NCI-H146 (cell line): ENCODE data around the gene ZCCHC4.

Experiments used
- DNase-seq: peaks from one replicate; lab custom pipeline; 2025; lab: John Stamatoyannopoulos, UW

The ZCCHC4 gene

DNA sequence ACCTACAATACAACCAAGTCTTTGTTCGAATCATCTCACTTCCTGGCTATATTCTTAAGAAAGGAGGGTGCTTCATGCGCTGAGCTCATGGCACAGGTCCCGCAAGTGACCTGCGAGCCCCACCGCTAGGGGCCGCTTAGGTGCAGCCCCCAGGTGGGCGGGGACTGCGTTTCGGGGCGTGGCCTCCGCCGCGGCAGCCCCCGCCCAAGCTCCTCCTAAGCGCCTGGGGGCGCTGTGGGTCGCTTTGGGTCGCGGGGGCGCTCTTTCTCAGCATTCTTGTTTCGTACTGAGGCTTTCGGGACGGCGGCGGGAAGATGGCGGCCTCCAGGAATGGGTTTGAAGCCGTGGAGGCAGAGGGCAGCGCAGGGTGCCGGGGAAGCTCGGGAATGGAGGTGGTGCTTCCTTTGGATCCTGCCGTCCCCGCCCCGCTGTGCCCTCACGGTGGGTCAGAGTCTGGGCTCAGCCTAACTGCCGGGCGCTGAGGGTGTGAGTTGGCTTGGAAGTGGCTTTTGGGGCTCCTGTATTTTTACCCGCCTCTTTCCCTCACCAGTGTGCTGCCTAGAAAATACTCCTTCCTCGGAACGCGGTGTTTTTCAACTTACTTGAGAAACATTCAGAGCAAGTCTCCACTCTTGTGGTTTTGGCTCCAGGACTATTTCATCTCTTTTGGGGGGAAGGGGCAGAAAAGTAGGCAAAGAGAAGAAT, at the start of gene ZCCHC4:
Gene ZCCHC4, plus strand, starts transcription at position 279 of the 705 bp plus-strand sequence. Its CDS starts 36 bp downstream, at position 315.
- DNase-seq, result peak; percentile 89

GRCh38 chr4:25271866-25272265, 40.7 kb upstream of the ZCCHC4 start:
- no peak for DNase-seq

- DNase-seq, result no peak
Measured at GRCh38 chr4:25280210-25280609, 32.4 kb upstream of the ZCCHC4 start.

DNA sequence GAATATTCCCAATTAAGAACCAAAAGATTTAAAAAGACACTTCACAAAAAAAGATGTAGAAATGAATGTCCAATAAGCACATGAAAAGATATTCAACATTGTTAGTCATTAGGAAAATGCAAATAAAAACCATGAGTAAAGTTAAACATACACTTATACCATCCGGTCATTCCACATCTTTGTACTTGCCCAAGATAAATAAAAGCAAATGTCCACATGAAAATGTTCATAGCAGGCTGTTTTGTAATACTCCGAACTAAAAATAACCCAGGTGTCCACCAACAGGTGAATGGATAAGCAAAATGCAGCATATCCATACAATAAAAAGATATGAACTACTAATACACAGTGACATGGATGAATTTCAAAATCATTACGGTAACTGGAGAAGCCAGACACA, 28.6 kb upstream of the ZCCHC4 start:
- DNase-seq, result no peak

DNA sequence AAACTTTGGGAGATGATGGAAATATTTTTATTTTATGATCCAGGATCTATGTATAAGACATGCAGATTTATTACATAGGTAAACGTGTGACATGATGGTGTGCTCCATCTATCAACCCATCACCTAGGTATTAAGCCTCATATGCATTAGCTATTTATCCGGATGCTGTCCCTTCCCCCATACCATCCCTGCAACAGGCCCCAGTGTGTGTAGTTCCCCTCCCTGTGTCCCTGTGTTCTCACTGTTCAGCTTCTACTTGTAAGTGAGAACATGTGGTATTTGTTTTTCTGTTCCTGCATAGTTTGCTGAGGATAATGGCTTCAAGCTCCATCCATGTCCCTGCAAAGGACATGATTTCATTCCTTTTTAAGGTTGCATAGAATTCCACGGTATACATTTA, 28.1 kb upstream of the ZCCHC4 start:
- DNase-seq, result no peak

DNA sequence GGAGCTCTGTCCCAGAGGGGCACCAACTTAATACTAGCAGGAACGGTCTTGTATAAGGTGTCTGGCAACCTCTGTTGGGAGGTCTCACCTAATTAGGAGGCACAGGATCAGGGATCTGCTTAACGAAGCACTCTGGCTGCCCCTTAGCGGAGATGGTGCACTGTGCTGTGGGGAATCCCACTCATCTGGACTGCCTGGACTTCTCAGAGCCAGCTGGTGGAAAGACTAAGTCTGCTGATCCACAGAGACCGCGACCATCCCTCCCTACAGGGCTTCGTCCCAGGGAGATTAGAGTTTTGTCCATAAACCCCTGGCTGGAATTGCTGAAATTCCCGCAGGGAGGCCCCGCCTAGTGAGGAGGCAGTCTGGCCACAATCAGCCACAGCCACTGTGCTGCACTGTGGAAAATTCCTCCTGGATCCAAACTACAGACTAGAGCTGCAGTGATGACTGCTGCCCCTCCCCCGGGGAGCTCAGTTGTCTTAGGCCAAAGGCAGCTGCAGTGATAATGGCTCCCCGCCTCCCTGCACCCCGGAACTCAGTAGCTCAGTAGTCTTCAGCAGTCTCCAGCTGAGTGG, 22.0 kb upstream of the ZCCHC4 start:
- DNase-seq, result no peak

GRCh38 chr4:25291158-25291733, 21.3 kb upstream of the ZCCHC4 start:
- DNase-seq, result no peak

GRCh38 chr4:25297528-25298242, 14.9 kb upstream of the ZCCHC4 start:
- no peak for DNase-seq

- no peak for DNase-seq
Measured at GRCh38 chr4:25299476-25300203, 12.9 kb upstream of the ZCCHC4 start.

DNA sequence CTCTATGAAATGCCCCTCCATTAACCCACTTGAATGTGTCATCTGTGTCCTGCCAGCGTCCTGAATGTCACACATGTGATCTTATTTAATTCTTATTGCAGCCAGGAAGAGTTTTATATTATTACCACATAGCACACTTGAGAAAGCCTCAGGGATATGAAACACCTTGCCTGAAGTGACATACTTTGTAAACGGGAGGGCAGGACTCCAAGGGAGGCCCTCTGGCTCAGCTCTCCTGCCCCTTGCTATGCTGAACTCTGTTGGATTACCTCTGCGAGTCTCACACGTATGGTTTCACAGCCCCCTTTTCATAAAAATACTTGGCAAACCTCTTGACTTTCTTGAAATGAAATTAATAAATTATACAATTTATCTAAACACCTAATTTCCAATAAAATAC, 11.1 kb upstream of the ZCCHC4 start:
- no peak for DNase-seq

- DNase-seq, result no peak
Measured at GRCh38 chr4:25302626-25303025, 9.9 kb upstream of the ZCCHC4 start.

- DNase-seq, result no peak
Measured at GRCh38 chr4:25303578-25303977, 9.0 kb upstream of the ZCCHC4 start.

- no peak for DNase-seq
Measured at GRCh38 chr4:25306518-25307057, 6.0 kb upstream of the ZCCHC4 start.

GRCh38 chr4:25307596-25307995, 5.0 kb upstream of the ZCCHC4 start:
- DNase-seq, result no peak

DNA sequence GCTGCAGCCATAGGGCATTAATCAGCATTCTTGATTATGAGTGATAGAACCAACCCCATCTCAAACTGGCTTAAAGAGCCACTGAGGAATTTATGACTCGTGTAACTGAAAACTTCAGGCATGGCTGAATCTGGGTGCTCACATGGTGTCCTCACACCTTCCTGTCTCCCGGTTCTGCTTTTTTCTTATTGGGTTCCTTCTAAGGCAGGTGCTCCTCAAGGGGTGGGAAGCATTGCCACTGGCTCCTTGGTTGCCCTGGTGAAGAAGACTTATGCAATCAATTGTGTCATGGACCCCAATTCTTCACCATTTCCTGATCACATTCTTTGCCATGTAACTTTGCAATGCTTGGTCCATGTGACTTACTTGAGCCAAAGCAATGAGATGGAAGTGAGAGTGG, 4.3 kb upstream of the ZCCHC4 start:
- DNase-seq, result no peak

- DNase-seq, result no peak
Measured at GRCh38 chr4:25308761-25309160, 3.8 kb upstream of the ZCCHC4 start.

GRCh38 chr4:25310066-25310802, 2.3 kb upstream of the ZCCHC4 start:
- DNase-seq, result no peak

DNA sequence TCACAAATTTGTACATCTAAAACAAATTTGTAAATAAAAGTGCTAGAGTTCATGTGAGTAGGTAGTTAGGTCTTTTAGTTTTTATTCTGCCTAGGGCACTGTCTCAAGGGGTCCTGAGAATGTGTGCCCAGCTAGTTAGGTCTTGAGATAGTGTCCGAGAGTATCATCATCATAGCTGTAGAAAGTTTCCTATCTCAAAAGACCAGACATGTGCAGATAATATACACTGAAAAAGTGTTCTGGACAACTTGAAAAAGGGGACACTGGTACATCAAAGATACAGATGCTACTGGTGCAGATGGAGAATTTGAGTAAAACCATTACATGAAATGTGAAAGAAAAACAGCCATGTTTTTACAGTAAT, 1.8 kb upstream of the ZCCHC4 start:
- no peak for DNase-seq

GRCh38 chr4:25313201-25313895, 774 bp downstream of the ZCCHC4 start:
- peak; percentile 8 for DNase-seq

DNA sequence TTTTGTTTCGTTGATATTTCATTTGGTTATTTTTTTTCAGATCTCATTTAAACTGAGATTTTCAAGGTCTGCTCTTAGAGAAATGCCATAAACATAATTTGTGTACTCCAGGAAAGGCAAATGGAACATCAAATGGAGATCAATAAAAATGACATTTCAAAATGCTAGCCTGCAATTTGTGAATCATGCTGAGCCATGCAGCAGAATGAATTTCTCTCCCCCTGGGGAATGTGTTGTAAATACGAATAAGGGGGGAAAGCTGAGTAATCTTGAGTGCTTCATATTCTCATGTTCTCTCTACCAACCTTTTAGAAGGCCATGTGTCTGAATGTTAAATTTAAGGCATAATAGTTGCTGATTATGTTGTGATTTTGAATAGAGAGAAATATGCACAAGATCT, 7.8 kb downstream of the ZCCHC4 start:
- DNase-seq, result no peak

DNA sequence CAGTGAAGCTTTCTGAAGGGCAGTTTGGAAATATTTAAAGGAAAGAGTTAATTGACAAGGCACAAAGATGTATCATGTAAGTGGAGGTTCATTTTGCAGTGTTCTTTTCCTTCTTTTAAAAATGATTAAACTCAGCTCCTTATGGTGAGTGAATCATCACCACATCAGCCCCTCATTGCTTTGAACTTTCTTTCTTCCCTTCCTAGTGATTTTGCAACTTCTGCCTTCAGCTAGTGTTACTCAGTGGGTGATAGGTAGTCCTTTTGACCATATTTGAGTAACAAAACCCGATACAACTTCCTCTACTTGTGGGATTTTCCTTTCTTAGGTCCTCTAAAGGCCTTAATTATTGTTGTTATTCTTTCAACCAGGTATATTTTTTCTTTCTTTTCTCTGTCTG, 8.2 kb downstream of the ZCCHC4 start:
- DNase-seq, result no peak
